Tibial nerve (tissue), 3 donors: ENCODE results near the gene IGSF9.

Experiments used
- CTCF ChIP-seq, 5 experiments: fragments of 200-600 bp in 3 of 5; fragments of 450-650 bp in 2 of 5; sonication (generic) in 3 of 5; IDR thresholded peaks; one replicate each; pipeline ENCODE4 v1.5.1; 2016 to 2019; ENCODE audit warnings: antibody characterized with exemption in 5 of 5, mild to moderate bottlenecking in 3 of 5, moderate library complexity in 2 of 5
- POLR2A ChIP-seq, 2 donors: fragments of 450-650 bp; IDR thresholded peaks; one replicate each; pipeline ENCODE4 v1.6.1; 2017; ENCODE audit warnings: antibody characterized with exemption in 2 of 2, mild to moderate bottlenecking in 2 of 2, moderate library complexity in 2 of 2

GRCh38 chr1:159940006-159940620, 5.3 kb downstream of the IGSF9 start:
- TF ChIP-seq CTCF (IDR thresholded peaks at IDR 0.05) (no peak), POLR2A (IDR thresholded peaks at IDR 0.05) (no peak)
